Activated CD8-positive, alpha-beta memory T cell treated with anti-CD3 and anti-CD28 coated beads for 4 hours (primary cell): ENCODE data around the gene GPER1.

Experiments used
- DNase-seq, 2 donors: peaks; one replicate each; pipeline ENCODE4 v3.0.0-alpha.2; 2020; ENCODE audit warnings: low read depth in 2 of 2

GPER1 gene

DNA sequence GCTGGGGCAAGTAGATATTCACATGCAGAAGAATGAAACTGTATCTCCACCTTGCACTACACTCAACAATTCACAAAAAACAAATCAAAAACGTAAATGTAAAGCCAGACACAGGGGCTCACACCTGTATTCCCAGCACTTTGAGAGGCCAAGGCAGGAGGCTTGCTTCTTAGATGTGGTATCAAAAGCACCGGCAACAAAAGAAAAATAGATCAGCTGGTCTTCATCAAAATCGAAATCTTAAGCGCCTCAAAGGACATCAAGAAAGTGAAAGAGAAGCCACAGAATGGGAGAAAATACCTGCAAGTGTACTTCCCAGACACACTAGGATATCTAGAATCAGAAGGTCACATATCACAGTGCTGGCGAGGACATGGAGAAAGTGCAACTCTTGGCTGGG is 31.3 kb downstream of the GPER1 start:
- no peak for DNase-seq

DNA sequence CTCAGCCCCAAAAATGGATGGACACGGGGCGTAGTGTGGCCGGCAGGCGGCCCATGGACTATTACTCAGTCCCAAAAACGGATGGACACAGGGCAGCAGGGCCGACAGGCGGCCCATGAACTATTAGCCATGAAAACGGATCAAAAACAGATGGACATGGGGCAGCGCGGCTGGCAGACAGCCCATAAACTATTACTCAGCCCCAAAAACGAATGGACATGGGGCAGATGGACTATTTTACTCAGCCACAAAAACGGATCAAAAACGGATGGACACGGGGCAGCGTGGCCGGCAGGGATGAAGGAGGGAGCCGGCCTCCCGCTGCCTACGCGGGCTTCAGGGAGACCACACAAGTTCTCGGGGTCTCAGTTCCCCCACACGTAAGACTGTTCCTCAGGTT is 32.9 kb downstream of the GPER1 start:
- no peak for DNase-seq

DNA sequence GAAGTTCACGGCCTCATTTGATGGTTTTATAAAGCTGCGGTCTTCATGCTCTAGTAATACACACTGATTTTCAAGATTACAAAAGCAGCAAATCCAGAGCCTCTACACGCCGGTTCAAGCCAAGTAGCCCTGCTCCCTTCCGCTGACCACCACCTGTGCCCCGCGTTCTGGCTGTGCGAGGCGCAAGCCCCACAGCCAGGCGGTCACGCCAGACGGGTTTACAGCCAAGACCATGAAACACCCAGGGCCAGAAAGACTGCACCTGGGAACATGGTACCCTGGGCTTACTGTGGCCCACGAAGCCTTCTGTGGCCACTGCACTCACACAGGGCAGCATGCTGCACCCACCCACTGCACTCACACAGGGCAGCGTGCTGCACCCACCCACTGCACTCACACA is 33.6 kb downstream of the GPER1 start:
- DNase-seq, result no peak

DNA sequence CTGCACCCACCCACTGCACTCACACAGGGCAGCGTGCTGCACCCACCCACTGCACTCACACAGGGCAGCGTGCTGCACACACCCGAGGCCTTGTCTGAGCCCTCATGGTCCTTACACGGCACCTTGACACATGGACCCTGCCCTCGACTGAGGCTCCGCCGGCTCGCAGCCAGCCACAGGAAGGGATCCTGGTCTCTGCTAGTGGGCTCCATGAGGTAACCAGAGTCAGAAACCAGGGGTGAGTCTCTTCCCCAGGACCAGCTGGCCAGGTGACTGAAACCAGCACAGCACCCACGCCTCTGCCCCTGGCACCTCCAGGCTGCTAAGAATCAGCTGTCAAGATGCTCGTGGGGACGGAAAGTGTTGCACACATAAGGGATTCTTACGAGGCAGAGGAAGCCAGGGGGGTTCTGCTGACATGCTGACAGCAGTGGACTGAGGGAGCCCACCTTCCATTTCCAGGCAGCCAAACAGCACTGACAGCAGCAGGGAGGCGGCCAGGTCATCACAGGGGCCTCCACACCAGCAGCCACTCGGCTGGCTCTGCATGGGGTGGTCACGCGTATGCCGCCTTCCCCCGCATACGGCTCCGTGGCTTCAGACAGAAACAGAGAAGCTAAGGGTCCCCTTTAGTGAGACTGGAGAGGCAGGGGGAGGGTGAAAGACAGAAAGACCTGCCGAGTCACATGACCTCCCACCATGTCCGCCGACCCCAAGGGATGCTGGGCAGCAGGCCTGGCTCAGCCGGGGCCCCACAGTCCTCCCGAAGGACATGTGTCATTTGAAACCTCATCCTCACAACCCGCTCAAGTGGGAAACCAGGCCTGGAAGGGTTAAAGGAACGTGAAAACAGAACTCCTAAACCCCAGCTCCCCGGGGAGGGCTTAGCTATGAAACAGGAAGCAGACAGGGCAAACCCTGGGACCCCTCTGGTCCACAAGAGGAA is 34.2 kb downstream of the GPER1 start:
- DNase-seq, result no peak

DNA sequence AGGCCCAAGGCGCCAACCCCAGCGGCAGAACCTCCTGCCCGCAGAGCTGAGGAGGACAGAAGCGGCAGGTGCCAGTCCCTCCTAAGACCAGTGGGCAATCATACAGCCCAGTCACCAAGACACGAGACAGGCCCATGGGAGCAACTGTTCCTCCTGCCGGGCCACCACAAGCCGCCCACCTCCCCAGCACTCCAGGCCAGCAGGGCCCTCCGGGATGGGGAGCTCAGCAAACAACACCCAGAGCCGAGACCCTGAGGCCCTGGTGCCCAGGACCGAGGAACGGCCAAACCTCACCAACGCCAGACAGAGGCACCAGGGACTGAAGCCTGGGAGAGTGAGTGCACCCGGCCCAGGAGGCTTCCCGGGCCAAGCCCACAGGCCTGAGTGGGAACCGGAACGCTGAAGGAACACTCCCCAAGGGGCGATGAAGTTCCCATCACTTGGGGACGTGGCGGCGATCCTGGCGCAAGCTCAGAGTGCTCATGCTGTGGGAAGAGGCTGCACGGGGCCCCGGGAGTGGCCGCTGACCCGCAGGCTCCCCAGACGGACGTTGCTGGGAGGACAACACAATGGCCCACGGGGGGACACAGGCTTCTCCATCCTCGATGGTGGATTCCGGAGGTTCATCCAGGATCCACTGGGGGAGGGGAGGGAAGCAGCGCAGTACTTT is 35.1 kb downstream of the GPER1 start:
- DNase-seq, result no peak

DNA sequence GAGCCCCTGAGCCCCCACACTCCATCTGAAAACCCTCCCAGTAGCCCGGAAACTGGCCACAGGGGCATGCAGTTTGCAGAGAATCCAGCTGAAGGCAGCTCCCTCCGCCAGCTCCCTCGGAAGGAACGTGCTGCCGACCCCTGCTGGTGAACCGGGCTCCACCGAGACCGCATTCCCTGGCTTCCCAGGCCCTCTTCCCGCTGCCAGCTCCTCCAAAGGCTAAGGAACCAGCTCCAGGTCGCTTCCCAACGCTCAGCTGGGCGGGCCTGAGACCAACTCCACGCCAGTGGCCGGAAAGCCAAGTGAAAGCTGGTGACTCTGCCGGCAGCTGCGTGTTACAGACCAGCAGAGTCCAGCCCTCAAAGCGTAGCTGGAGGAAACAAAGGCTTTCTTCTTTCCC is 35.8 kb downstream of the GPER1 start:
- DNase-seq, result no peak

DNA sequence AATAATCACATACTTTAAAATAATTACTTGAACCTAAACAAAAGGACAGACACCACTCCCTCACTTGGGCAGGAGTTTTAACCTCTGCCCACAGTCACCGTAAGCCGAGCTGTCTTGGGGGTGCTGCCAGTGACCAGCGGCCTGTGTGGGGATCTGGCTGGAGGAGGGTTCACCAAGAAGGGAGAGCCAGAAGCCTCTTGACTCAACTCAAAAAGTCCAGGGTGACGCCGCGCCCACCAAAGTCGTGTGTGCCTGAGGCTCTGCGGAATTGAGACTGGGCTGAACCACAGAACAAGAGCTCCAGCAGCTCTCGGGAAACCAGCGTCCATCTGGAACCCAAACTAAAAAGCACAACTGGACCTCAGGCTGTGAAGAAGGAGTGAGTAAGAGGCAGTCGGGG is 36.3 kb downstream of the GPER1 start:
- DNase-seq, result no peak

DNA sequence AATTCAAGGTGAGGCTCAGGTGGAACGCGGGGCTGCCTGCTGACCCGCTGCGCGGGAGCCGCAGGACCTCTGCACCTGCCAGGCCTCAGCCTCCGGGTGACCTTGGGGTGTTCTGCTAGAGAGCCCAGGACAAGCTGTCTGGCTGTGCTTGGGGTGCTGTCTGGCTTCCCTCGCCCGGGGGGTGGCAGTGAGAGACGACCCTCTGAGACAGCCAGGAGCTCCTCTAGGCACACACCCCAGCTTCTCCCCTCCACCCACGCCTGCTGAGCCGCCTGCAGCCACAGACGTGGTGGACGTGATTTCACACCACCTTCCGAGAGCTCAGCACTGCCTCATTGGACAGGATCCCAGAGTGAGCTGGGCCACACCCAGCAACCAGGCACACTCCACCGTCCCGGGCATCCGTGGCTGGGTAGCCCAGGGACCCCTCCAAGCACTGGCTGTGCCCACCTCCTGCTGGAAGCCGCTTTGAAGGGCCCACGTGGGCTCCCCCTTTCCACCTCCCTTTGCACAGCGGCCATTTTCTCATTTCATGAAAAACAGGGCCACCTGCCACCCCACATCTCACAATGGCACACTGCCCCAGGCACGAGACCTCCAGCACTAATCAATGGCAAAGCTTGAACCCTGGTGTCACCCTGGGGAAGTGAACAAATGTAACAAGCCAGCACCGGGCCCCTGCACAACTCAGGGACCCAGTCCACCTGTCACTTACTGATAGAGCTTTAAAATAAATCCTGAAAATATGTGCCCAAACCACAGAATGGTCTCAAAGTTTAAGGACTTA is 37.1 kb downstream of the GPER1 start:
- DNase-seq, result no peak

DNA sequence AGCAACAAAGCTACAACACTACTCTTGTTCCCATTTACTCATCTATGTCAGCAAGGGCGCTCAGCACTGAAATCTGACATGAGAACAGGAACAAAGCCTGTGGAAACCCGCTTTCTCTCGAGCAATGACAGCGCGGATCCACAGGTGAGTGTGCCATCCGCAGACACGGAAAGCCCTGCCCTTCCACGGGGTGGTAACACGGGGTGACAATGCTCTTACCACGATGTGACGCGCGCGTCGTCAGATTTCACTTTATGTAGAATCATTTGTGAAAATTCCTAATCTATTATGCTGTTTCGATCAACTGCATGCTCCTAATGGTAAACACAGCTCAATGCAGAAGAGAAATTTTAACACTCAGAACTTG is 37.7 kb downstream of the GPER1 start:
- DNase-seq, result no peak

DNA sequence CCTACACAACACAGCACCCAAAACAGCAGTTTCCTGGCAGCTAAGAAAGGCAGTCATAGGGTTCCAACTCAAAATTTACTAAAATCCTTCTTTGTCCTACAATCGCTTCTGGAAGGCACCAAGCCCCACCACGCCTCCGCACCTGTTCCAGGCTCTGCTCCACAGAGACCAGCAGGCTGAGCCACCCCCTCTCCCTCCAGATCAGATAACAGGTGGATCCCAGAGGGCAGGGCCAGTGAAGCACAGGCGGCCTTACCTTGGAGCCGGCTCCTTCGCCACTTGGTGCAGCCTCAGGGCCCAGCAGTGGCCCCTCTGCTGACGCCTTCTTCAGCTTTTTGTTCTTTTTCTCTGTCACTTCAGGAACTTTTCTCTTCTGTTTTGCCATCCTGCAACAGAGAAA is 39.1 kb downstream of the GPER1 start:
- no peak for DNase-seq

DNA sequence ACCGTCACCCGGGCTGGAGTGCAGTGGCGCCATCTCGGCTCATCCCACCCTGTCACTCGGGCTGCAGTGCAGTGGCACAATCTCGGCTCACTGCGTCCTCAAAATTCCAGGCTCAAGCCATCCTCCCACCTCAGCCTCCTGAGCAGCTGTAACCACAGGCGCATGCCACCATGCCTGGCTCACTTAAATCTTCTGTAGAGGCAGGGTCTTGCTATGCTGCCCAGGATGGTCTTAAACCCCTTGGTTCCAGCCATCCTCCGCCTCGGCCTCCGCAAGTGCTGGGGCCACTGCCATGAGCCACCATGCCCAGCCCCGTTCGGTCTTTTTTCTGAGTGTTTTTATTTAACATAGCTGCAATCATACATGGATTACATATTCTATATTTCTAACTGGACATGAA is 41.5 kb downstream of the GPER1 start:
- no peak for DNase-seq

DNA sequence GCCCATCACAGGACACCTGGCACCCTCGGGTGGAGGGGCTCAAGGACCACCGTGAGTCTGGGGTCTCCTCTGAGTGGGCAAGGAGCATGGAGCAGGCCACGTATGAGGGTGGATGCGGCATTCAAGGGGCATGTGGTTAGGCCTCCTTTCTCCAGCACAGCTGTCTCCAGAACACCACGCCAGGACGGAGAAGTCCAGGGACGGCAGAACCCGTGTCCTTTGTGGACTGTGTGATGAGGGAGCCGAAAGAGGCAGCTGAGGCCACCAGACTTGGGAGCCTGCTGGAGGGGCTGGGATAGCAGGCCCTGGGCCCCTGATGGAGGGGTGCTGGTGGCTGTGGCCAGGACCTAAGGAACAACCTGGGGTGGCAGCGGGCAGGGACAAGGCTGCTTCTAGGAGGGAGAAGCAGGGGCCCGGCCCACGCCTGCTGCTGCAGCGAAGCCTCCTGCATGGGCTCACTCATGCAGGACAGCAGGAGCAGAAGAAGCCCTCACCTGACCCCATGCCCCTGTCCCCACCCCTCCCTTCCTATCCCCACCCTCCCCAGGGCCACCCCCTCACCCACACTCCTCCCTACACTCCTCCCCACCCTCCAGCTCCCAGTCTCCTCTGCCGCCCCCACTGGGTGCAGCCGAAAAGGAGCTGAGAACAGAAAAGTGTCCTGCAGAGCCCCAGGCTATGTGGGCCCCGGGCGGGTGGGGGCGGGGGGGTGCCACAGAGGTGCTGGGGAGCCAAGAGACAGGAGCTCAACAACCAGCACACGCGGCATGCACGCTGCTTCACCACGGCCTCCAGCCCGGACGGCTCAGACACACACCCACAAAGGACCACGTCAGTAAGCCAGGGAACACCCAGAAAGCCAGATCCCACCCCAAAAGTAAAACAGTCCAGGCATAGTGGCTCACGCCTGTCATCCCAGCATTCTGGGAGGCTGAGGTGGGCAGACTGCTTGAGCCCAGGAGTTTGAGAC is 42.4 kb downstream of the GPER1 start:
- DNase-seq, result no peak

DNA sequence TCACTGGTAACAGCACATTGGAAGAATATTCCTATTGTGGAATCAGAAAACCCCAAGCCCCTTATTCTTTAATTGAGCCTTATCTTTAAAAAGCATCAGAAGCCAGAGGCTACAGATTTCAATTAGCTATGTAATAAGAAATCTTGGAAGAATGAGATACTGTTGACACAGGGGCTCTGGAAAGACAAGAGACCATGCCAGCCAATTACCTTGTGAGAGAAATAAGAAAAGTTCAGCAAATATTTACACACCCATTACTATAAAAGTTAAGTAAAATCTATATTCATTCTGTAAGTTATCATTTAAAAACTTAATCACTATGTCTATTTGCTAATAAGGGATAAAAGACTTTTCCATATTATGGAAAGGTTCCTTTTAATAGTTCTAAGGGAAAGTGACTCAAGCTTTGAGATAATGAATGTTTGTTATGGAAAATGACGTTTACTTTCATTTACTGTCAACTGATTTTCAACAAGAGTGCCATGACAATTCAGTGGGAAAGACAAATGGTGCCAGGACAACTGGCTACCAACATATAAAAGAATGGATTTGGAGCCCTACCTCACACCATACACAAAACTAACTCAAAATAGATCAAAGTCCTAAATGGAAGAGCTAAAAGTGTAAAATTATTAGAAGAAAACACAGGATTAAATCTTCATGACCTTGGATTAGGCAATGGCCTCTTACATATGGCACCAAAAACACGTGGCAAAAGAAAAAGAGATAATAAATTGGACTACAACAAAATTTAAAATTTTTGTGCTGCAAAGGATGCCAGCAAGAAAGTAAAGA is 43.8 kb downstream of the GPER1 start:
- DNase-seq, result no peak

DNA sequence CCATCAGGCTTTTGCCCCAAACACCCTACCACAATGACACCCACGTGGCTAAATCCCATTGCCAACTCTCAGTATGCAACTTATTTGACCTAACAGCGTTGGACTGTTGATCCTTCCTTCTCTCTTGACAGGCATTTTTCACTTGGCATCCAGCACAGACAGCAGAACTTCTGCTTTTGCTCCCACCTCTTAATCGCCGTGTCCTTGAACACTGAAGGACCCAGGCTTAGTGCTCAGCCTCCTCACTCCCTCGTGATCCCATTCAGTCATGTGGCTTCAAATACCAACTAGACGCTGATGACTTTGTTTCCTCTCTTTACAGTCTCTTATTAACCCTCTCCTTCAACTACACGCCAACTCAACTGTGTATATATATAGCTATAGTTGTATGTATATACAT is 47.0 kb downstream of the GPER1 start:
- no peak for DNase-seq

DNA sequence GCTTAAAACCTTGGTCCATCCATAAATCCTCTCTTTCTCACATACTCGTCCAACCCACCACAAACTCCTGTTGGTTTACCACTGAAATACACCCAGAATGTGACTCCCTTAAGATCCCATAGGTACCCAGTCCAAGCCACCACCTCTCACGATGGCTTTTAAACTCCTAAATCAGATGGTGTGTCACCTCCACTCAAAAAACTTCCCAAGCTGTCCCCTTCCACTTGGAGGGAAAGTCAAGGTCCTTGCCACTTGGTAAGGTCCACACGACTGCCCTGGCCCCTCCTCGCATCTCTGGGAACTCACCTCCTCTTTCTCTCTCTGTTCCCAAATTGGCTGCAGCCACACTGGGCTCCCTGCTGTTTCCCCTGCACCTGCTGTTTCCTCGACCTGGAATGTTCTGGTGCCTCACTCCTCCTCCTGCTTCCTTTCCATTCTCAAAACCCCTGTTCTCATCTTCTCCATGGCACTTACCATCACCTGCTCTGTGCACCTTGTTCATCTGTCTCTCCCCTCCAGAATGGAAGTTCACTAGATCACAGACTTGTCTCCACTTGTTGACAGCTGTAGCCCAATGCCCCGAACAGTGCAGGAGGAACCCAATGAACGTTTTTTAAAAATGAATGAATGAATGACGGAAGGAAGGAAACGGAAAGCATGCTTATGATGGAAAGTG is 49.1 kb downstream of the GPER1 start:
- DNase-seq, result no peak

DNA sequence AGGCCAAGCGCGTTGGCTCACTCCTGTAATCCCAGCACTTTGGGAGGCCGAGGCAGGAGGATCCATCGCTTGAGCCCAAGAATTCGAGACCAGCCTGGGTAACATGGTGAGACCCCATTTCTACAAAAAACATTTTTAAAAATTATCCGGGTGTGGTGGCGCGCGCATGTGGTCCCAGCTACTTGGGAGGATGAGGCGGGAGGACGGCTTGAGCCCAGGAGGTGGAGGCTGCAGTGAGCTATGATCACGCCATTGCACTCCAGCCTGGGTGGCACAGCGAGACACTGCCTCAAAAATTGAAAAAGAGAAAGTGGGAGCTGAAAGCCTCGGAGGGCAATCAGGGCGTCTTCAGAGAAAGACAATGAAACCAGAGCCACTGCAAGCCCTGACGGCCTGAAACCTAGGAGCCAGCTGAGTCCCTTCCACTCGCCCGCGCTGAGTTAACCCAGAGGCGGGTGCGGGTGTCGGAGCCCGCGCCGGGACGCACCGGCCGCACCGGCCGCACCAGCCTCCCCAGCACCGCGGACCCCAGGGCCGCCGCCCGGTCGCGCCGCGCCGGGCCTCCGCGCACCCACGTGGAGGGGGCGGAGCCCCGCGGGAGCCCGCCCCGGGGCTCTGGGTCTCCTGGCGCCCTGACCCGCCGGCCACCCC is 49.7 kb downstream of the GPER1 start:
- DNase-seq, result no peak

DNA sequence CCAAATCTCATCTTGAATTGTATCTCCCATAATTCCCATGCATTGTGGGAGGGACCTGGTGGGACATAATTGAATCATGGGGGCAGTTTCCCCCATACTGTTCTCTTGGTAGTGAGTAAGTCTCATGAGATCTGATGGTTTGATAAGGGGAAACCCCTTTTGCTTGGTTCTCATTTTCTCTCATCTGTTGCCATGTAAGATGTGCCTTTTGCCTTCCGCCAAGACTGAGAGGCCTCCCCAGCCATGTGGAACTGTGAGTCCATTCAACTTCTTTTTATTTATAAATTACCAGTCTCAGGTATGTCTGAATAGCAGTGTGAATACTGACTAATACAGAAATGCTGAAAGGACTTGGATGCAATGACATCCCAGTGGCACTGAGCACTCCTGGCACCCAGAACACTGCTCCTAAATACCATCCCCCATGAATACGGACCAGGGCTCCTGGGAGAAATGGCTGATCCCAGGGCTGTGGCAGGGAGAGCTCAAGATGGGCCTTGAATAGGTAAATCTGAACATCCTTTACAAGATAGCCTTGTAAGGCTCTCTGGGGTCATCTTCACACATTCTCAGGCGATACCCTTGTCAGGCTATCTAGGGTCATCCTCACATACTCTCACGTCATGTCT is 52.7 kb downstream of the GPER1 start:
- no peak for DNase-seq

DNA sequence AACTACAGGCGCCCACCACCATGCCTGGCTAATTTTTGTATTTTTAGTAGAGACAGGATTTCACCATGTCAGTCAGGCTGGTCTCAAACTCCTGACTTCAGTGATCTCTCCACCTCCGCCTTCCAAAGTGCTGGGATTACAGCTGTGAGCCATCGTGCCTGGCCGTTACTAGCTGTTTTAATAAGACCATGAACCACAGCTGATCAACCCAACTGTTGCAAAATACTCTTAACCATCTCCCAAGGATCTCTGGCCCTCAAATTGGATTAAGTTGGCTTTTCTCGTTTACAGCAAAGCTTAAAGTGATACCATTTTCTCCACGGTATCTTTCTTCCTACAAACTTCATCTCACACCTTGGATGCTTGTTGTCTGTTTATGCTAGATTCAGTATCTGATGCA is 53.7 kb downstream of the GPER1 start:
- no peak for DNase-seq

DNA sequence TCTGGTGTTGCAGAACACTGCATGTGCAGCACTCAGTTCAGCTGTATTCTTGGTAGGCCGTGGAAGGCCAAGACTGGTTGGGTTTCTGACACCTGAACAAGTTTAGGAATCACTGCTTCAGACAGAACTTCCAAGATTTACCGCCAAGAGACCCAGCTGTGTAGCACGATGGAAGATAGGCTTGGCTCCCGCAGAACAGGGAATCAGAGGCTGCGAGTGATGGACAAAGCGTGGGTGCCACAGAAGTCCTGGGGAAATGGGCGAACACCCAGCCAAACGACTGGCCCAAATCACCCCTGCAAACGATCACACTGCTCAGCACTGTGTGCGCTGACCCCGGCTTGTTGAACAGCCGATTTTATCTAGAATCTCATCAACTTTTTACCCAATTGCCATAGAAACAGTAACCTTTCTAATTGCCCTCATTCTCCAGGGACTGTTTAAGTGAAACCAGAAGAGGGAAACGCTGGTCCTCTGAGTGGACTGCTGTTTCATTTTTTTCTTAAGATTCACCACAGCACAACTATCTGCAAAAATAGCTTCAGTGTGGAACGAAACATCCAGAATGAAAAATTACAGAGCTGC is 54.2 kb downstream of the GPER1 start:
- no peak for DNase-seq
